Adipocyte (in vitro differentiated cells): Measurements from ENCODE around the gene ITSN1.

Source experiments
- DNase-seq: peaks from one replicate; pipeline ENCODE4 v3.0.0-alpha.2; 2015; ENCODE audit warnings: low read depth
- H3K27me3 ChIP-seq: replicated peaks from 2 replicates; pipeline ENCODE4 v1.7.0; 2013; ENCODE audit warnings: mild to moderate bottlenecking, low read length, moderate library complexity; ENCODE audit not compliant: control insufficient read depth, insufficient read depth
- H3K36me3 ChIP-seq: 2 replicates; pipeline ENCODE4 v1.7.0; 2013; ENCODE audit warnings: low read length, mild to moderate bottlenecking, moderate library complexity; ENCODE audit not compliant: control insufficient read depth, insufficient read depth, severe bottlenecking
- H3K4me1 ChIP-seq: 2 replicates; pipeline ENCODE4 v1.7.0; 2013; ENCODE audit warnings: mild to moderate bottlenecking, low read length, moderate library complexity; ENCODE audit not compliant: control insufficient read depth, insufficient read depth
- H3K4me3 ChIP-seq: 2 replicates; pipeline ENCODE4 v1.7.0; 2013; ENCODE audit warnings: mild to moderate bottlenecking, low read length, moderate library complexity
- H3K9ac ChIP-seq: 2 replicates; pipeline ENCODE4 v1.7.0; 2013; ENCODE audit warnings: mild to moderate bottlenecking, low read length, moderate library complexity
- H3K9me3 ChIP-seq: 2 replicates; pipeline ENCODE4 v1.7.0; 2013; ENCODE audit warnings: mild to moderate bottlenecking, low read length, moderate library complexity; ENCODE audit not compliant: control insufficient read depth

The ITSN1 gene

GRCh38 chr21:33800753-33801423 is 158.6 kb downstream of the ITSN1 start:
- H3K9ac ChIP-seq, result peak overlapping the region; percentile 68
- H3K4me3 ChIP-seq, result no peak overlapping the region
- no peaks in the 10 kb centered on the region for H3K27me3 ChIP-seq
- H3K9me3 ChIP-seq, result no peaks in the 10 kb centered on the region
- no peak for DNase-seq
- peaks cover 49% of the 10 kb centered on the region for H3K36me3 ChIP-seq
- H3K4me1 ChIP-seq, result peaks cover 60% of the 10 kb centered on the region

- H3K4me1 ChIP-seq, result peaks cover 60% of the 10 kb centered on the region
- peak; percentile 75 for DNase-seq
- H3K36me3 ChIP-seq, result peaks cover 44% of the 10 kb centered on the region
- no peak overlapping the region for H3K4me3 ChIP-seq
- no peaks in the 10 kb centered on the region for H3K9me3 ChIP-seq
- peak overlapping the region; percentile 0 for H3K9ac ChIP-seq
- H3K27me3 ChIP-seq, result no peaks in the 10 kb centered on the region
Observed at GRCh38 chr21:33801424-33802405, 159.4 kb downstream of the ITSN1 start.

- peaks cover 39% of the 10 kb centered on the region for H3K36me3 ChIP-seq
- DNase-seq, result no peak
- no peak overlapping the region for H3K4me3 ChIP-seq
Observed at GRCh38 chr21:33802481-33802880, 160.2 kb downstream of the ITSN1 start.

GRCh38 chr21:33808715-33809367 is 166.5 kb downstream of the ITSN1 start:
- peaks cover 19% of the 10 kb centered on the region for H3K36me3 ChIP-seq
- H3K4me3 ChIP-seq, result no peak overlapping the region
- H3K9ac ChIP-seq, result peak overlapping the region; percentile 4
- peaks cover 44% of the 10 kb centered on the region for H3K4me1 ChIP-seq
- no peaks in the 10 kb centered on the region for H3K9me3 ChIP-seq
- H3K27me3 ChIP-seq, result no peaks in the 10 kb centered on the region
- DNase-seq, result no peak

More at GRCh38 chr21:33802481-33802880, 160.2 kb downstream of the ITSN1 start:
- H3K9me3 ChIP-seq, result no peaks in the 10 kb centered on the region
- H3K27me3 ChIP-seq, result no peaks in the 10 kb centered on the region
- H3K9ac ChIP-seq, result peak overlapping the region; percentile 0
- H3K4me1 ChIP-seq, result peaks cover 57% of the 10 kb centered on the region

- Histone ChIP-seq H3K9ac (peak overlapping the region; percentile 87), H3K4me1 (peaks cover 48% of the 10 kb centered on the region), H3K36me3 (peaks cover 31% of the 10 kb centered on the region), H3K4me3 (peak overlapping the region; percentile 72), H3K9me3 (no peaks in the 10 kb centered on the region), H3K27me3 (no peaks in the 10 kb centered on the region)
- no peak for DNase-seq
Observed at GRCh38 chr21:33810766-33811165, 168.5 kb downstream of the ITSN1 start.

- no peaks in the 10 kb centered on the region for H3K27me3 ChIP-seq
- no peaks in the 10 kb centered on the region for H3K9me3 ChIP-seq
- peak overlapping the region; percentile 72 for H3K4me3 ChIP-seq
- H3K9ac ChIP-seq, result peak overlapping the region; percentile 87
- no peak for DNase-seq
- peaks cover 54% of the 10 kb centered on the region for H3K4me1 ChIP-seq
- peaks cover 33% of the 10 kb centered on the region for H3K36me3 ChIP-seq
Observed at GRCh38 chr21:33811167-33812010, 169.1 kb downstream of the ITSN1 start.

GRCh38 chr21:33813832-33814365 is 171.6 kb downstream of the ITSN1 start:
- Histone ChIP-seq H3K4me1 (peaks cover 59% of the 10 kb centered on the region), H3K36me3 (peaks cover 53% of the 10 kb centered on the region)
- DNase-seq, result no peak

GRCh38 chr21:33815143-33815707 is 172.9 kb downstream of the ITSN1 start:
- no peaks in the 10 kb centered on the region for H3K27me3 ChIP-seq
- H3K36me3 ChIP-seq, result peaks cover 59% of the 10 kb centered on the region
- no peak overlapping the region for H3K4me3 ChIP-seq
- DNase-seq, result no peak
- no peak overlapping the region for H3K9ac ChIP-seq
- no peaks in the 10 kb centered on the region for H3K9me3 ChIP-seq
- peaks cover 54% of the 10 kb centered on the region for H3K4me1 ChIP-seq

More at GRCh38 chr21:33813832-33814365, 171.6 kb downstream of the ITSN1 start:
- no peak overlapping the region for H3K9ac ChIP-seq
- H3K4me3 ChIP-seq, result no peak overlapping the region
- H3K27me3 ChIP-seq, result no peaks in the 10 kb centered on the region
- H3K9me3 ChIP-seq, result no peaks in the 10 kb centered on the region

- H3K4me3 ChIP-seq, result no peak overlapping the region
- peaks cover 68% of the 10 kb centered on the region for H3K36me3 ChIP-seq
- H3K4me1 ChIP-seq, result peaks cover 54% of the 10 kb centered on the region
- H3K9ac ChIP-seq, result no peak overlapping the region
- DNase-seq, result no peak
- no peaks in the 10 kb centered on the region for H3K27me3 ChIP-seq
- H3K9me3 ChIP-seq, result no peaks in the 10 kb centered on the region
Observed at GRCh38 chr21:33816174-33816573, 173.9 kb downstream of the ITSN1 start.

- no peaks in the 10 kb centered on the region for H3K27me3 ChIP-seq
- DNase-seq, result no peak
- H3K36me3 ChIP-seq, result peaks cover 74% of the 10 kb centered on the region
- no peak overlapping the region for H3K9ac ChIP-seq
- peaks cover 54% of the 10 kb centered on the region for H3K4me1 ChIP-seq
- H3K4me3 ChIP-seq, result no peak overlapping the region
- no peaks in the 10 kb centered on the region for H3K9me3 ChIP-seq
Observed at GRCh38 chr21:33817138-33817537, 174.8 kb downstream of the ITSN1 start.
